Ramos (cell line): Measurements from ENCODE around the gene TOMT.

Source experiments
- in situ Hi-C: fragments of 300-500 bp; cut with MboI; formaldehyde crosslinking; loops from one replicate; pipeline ENCODE4 v1.14.3; 2022; ENCODE audit warnings: low sequenced_read_pairs; ENCODE audit not compliant: unreplicated experiment

Gene TOMT

DNA sequence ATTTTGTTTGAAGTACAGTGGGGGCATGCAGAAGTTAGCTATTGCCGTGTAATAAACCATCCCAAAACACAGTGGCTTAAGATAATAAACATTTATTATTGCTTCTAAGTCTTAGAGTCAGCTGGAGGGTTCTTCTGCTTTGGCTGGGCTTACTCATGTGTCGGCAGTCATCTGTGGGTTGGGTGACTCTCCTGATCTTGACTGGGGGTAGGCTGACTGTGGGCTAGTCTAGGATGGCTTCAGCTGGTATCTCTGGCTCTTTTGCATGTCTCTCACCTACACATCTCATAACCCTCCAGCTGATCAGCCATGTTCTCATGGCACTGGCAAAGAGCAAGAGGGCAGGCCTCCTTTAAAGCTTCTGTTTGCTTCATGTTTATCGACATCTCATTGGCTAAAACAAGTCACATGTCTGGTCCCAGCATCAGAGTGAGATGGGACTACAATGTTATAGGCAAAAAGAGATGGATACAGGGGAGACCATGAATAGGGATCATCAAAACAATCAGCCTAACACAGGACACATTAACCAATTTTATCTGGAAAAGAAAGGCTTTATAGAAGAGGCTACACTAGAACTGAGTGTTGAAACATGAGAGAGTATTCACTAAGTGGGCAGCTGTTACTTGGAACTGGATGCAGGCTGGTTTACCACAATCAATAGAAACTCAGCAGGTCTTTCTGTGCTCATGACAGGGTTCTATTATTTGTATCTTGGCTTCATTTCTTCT lies 19.9 kb upstream of the TOMT start:
- in situ Hi-C loops, result no loop called here

- in situ Hi-C loops, result no loop called here
These were observed 17.5 kb upstream of the TOMT start for GRCh38 chr11:72088076-72088808.

DNA sequence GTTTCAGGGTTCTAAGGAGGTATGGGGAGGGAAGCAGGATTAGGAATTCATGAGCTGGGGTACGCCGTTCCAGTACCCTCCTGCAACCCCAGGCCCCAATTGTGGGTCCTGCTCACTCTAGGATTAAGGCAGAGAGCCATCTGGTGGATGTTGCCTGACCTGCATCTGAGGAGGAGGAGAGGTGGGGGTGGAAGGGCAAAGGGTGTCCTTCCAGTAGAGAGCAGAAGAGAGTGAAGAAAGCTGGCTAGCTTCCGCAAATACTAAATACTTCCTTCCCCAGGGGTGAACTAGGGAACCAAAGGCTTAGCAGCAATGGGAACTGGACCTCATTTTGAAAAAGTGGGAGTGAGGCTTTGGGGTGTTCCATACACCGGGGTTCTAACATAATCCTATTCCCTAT lies 14.4 kb upstream of the TOMT start:
- in situ Hi-C loops, result loop anchor here (5.0 kb wide), 1 partner anchor 64 kb away; no protein-coding TSS in a partner anchor

GRCh38 chr11:72098741-72099140 lies 7.0 kb upstream of the TOMT start:
- in situ Hi-C loops, result no loop called here

DNA sequence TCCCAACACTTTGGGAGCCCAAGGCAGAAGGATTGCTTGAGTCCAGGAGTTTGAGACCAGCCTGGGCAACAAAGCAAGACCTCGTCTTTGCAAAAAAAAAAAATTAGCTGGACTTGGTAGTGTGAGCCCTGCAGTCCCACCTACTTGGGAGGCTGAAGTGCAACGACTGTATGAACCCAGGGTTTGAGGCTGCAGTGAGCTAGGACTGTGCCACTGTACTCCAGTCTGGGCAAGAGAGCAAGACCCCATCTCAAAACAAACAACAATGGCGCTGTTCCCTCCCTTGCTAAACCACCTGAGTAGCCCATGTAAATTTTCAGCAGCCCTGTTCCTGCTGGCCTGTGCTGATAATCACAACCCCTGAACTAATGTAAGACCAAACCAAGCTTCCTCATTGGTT lies 5.7 kb upstream of the TOMT start:
- in situ Hi-C loops, result no loop called here

- in situ Hi-C loops, result no loop called here
These were observed 5.3 kb upstream of the TOMT start for GRCh38 chr11:72100462-72100861.

- in situ Hi-C loops, result no loop called here
These were observed 3.6 kb upstream of the TOMT start for GRCh38 chr11:72102162-72102561.

- in situ Hi-C loops, result no loop called here
These were observed 3.1 kb upstream of the TOMT start for GRCh38 chr11:72102631-72102945.

GRCh38 chr11:72102946-72103753 lies 2.6 kb upstream of the TOMT start, which contains the start of gene LAMTOR1:
TSS of gene LAMTOR1 (minus strand) at chr11:72103297. CDS start at chr11:72103224, 73 bp downstream.
- in situ Hi-C loops, result no loop called here

DNA sequence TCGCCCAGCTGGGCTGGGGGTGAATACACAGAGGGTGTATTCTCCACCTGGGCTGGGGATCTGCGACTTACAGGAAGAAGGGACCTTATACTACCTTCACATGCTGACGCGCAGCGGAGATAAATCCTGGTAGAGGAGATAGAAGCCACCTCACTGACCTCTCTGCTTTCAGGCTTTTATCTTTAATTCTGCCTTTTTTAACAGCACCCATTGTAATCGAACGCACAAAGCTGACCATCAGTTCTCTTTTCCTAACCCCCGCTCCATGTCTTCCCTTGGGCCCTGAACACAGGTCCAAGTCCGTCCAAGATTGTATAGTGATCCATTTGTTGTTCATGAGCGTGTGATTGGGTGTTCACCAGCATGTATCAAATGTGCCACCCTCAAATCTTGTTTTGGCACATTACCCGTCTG lies 2.0 kb upstream of the TOMT start:
- in situ Hi-C loops, result no loop called here

DNA sequence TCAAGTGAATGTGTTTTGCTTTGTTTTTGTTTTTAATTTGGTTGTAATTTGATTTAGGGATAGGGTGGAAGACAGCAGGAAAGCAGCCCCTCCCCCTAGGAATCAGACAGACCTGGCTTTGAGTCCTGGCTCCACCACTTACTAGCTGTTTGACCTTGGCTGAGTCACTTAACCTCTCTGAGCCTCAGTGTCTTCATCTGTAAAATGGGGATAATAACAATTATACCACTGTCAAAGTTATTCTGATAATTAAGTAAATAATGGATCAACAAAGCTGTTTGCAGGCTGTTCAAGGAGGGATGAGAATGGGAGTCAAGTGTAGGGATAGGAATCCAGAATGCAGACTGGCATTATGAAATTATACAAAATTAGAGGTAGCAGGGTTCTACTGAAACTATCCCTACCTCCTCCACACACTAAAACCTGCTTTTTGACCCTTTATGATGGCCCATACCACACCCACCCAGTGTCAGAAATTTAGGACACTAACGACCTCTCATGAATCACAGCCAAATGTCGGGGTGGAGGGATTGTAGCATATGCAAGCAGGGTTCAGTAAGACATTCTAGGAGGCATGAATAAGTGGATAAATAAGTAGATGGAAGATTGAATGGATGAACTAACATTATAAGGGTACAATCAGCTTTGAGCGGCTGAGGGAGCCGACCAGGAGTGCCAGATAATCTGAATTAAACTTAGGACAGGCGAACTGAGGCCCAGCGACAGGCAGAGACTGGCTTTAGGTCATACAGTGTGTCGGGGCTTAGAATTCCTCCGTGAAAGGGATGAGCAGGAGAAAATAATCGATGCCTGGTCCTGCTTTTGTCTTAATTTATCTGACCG lies 5.8 kb downstream of the TOMT start:
- in situ Hi-C loops, result no loop called here

DNA sequence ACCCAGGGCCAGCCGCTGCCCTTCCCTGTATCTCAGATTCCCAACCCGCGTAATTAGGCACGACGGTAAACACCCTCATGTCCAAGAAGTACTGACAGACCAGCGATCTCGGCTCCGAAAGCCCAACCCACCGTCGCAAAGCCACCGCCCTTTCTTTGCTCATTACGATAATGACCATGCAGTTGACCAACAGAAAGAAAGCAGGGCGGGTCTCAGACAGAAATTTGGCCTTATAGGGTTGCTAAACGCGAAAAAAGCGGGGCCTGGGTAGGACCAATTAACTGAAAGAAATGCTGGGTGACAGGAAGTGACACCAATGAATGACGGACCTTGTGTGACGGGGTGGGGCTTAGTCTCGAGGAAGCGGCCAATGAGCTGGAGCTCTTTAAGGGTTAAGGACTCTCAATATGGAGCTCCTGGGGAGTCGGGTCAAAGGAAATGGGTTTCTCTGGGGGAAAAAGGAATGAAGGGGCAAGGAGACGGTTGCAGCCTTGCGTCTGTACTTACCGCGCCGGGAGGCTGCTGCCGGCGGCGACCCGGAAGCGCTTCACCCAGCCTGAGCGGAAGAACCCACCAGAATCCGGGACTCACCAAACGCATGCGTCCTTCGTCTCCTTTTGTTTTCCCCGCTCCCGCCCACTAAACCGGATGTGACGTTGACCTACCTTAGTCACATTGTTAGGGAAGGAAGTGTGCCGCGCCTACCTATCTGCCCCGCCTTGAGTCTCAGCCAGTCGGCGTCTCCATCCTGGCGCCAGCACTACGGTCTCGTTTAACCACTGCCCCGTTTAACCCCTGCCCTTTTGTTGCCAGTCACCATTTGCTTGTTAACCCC lies 6.6 kb downstream of the TOMT start, which contains the start of gene ANAPC15:
ANAPC15 (minus strand) TSS at position 553 of the 835 bp plus-strand sequence. CDS start 1,419 bp downstream, outside the sequence.
- in situ Hi-C loops, result no loop called here

DNA sequence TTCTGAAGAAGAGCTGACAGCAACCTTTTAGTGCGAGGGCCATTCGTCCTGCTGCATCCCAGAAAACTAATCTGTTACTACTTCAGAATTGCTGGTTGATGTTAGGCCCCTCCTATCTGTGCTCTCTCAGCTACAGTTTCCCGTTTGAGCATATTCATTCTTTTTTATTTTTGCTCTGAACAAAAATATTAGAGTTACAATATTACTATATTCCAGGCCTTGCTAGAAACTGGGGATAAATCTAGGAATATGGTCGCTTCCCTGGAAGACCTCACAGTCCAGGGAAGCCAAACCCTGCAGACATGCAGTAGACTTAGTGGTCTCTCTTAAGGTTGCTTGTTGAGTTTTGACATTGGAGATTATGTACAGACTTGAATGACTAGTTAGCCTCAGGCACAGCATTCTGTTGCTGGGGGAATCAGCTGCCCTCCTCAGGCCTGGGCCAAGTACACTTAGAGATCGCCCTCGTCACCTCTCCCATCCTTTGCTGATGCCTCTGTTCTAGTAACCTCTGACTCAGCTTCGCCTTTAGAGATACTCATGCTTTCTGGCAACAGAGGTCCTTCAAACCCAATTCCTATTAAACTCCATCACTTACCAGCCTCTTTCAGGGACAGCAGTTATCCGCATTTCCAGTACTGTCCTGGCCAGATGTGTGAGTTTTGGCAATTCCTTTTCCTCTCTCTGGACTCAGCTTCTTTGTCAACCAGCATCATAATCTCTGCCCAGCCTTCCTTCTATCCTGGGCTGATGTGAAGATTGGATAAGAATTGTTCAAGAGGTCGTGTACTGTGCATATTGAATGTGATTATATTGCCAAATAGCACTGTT lies 7.5 kb downstream of the TOMT start:
- in situ Hi-C loops, result no loop called here

GRCh38 chr11:72114570-72114969 lies 8.8 kb downstream of the TOMT start:
- in situ Hi-C loops, result no loop called here

DNA sequence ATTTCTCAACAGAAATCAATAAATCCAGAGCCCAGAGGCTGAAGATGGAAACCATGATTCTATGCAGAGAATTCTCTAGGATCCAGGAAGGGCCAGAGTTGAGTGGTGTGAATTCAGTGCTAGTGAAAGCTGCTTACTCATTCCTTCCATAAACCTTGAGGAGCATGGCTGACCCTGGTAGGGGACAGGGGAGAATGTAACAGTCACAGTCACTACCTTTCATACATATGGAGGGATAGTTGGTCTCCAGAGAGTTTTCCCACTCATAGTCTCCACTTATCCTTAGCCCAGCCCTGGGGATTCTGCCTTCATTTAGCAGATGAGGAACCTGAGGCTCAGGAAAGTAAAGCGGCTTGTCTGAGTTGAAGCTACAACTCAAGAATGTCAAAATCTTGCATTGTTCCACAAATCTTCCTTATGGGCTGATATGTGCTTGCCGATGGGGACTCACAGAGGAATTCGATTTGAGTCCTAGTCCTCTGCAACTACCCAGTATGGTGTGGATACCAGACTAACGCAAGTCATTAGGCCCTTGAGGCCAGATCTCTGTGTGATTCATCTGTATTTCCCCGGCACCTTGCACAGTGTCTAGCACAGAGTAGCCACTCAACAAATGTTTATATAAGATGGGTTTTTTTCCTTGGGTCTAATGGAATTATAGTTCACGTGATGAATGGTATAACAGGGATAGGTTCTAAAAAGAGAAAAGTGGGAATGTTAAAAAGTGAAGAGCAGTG lies 10.5 kb downstream of the TOMT start:
- in situ Hi-C loops, result no loop called here

- in situ Hi-C loops, result no loop called here
These were observed 13.5 kb downstream of the TOMT start for GRCh38 chr11:72119198-72119597.

DNA sequence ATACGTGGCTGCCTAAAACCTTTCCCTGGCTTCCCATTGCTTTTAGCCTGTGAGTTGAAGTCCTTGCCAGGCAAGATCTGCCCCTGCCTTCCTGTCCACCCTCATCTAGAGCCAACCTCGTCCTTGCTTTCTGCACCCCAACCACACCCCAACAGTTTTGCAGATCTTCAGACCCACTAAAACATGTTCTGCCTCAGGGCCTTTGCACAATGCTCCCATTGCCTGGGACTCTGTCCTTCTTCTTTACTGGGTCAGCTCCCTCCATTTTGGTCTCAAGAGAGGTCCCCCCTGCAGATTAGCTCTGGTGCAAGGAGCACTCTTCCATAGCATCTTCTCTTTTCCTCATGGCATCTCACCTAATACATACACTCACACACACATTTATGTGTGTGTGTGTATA lies 15.2 kb downstream of the TOMT start:
- in situ Hi-C loops, result no loop called here

DNA sequence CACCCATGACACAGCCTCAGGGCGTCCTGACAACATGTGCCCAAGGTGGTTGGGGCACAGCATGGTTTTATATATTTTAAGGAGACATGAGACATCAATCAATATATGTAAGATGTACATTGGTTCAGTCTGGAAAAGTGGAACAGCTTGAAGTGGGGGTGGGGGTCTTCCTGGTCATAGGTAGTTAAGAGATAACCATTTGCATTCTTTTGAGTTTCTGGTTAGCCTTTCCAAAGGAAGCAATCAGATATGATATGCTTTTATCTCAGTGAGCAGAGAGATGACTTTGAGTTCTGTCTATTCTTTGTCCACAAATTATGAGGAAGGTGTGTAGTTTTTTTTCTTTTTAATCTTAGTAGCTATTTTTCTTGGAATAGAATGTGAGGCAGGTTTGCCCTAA lies 16.9 kb downstream of the TOMT start:
- in situ Hi-C loops, result no loop called here
